Heart left ventricle (tissue), 16 donors: ENCODE data around the gene VSX2. TPM values are rescaled to one million over a fixed set of nuclear protein-coding genes. Genes with fewer than 3 reads are reported as not detected.

Experiments used
- ATAC-seq, 4 donors: fragments of 200-7000 bp; cut with Tn5 transposase; one replicate each; pipeline ENCODE4 v1.9.1; 2020 to 2022; ENCODE audit warnings: moderate library complexity in 4 of 4, mild to moderate bottlenecking in 3 of 4, moderate number of reproducible peaks in 1 of 4
- DNase-seq, 5 donors: peaks; one replicate each; pipeline ENCODE4 v3.0.0-alpha.2; 2020
- H3K27ac ChIP-seq, 12 donors: fragments of 200-600 bp; sonication (generic) in 4 of 12; one replicate each; pipeline versions ENCODE4 v1.5.0 to v1.8.0; 2016 to 2022; ENCODE audit warnings: mild to moderate bottlenecking in 2 of 12
- H3K27me3 ChIP-seq, 9 donors: fragments of 200-600 bp; sonication (generic) in 2 of 9; one replicate each; pipeline versions ENCODE4 v1.5.1 to v1.8.0; 2016 to 2022; ENCODE audit warnings: mild to moderate bottlenecking in 3 of 9
- H3K36me3 ChIP-seq, 9 donors: fragments of 200-600 bp; sonication (generic) in 2 of 9; one replicate each; pipeline versions ENCODE4 v1.5.0 to v1.8.0; 2018 to 2022; ENCODE audit warnings: mild to moderate bottlenecking in 2 of 9
- H3K4me1 ChIP-seq, 12 donors: fragments of 200-600 bp; sonication (generic) in 4 of 12; one replicate each; pipeline versions ENCODE4 v1.5.0 to v1.8.0; 2016 to 2022; ENCODE audit warnings: mild to moderate bottlenecking in 3 of 12
- H3K4me3 ChIP-seq, 12 donors: fragments of 200-600 bp; sonication (generic) in 4 of 12; one replicate each; pipeline versions ENCODE4 v1.5.0 to v1.8.0; 2017 to 2022; ENCODE audit warnings: mild to moderate bottlenecking in 9 of 12, moderate library complexity in 4 of 12
- H3K9me3 ChIP-seq, 12 donors: fragments of 200-600 bp; sonication (generic) in 4 of 12; one replicate each; pipeline versions ENCODE4 v1.5.0 to v1.8.0; 2016 to 2022; ENCODE audit warnings: mild to moderate bottlenecking in 1 of 12
- POLR2A ChIP-seq, 2 donors: fragments of 450-650 bp; IDR thresholded peaks; one replicate each; pipeline ENCODE4 v1.6.1; 2017; ENCODE audit warnings: antibody characterized with exemption in 2 of 2, mild to moderate bottlenecking in 2 of 2, moderate library complexity in 2 of 2
- WGBS, 4 donors: extraction: QIAGEN DNeasy Blood & Tissue Kit in 2 of 4; methylation state at CpG; one replicate each; pipeline versions ENCODE4 v1.1.5 to v1.1.7; 2013 to 2018; 5-methylcytosine and 5-hydroxymethylcytosine counted together
- intact Hi-C, 10 donors: fragments of 100-400 bp; cut with DNase I; formaldehyde crosslinking; loops; one replicate each; pipeline versions ENCODE4 v1.11.1 to v1.14.2; 2022
- polyA plus RNA-seq, 2 donors: library from polyadenylated mRNA; stranded (reverse); fragments of 200-250 nt; gene quantifications; one replicate each; pipeline ENCODE4 v1.2.3, GENCODE V29; 2013
- total RNA-seq, 9 donors: library from RNA; depleted of rRNA in 2 of 9; stranded (reverse); fragments of >200 nt in 2 of 9; fragmentation: NEBNext Ultra II Directional in 3 of 9; extraction: Animal tissue kit (Norgen Biotek cat#: 25700) in 3 of 9; gene quantifications; one replicate each; pipeline versions ENCODE4 v1.1.0 to v1.2.4, GENCODE V29; 2016 to 2023
- TF ChIP-seq, protein P1 (sequence below), 12 donors: fragments of 200-600 bp; sonication (generic) in 4 of 12; IDR thresholded peaks; one replicate each; pipeline versions ENCODE4 v1.5.0 to v1.8.0; 2018 to 2022; ENCODE audit warnings: antibody characterized with exemption in 12 of 12, mild to moderate bottlenecking in 5 of 12
- donor health status: ischemic (EF 13 %, LVEDD 7.1; RV severe dilation, severe dysfunction).
- donor health status: healthy with polysubstance abuse.
- donor health status: DM: no; HTN: yes; CAD: no.
- donor health status: DM: no; HTN: no; CAD: no.
- donor health status: ischemic (EF 25% LVEDD 6.9; RV normal size, moderate dysfunction).
- donor health status: ischemic (EF 25% LVEDD 5.7; RV mildly dilated, moderate dysfunction).
- donor health status: healthy.
- donor health status: DM: yes; HTN: yes; CAD: no.
- donor health status: ischemic (EF 35%, LVEDD 5.7; RV mildly dilated, moderate dysfunction).
- donor health status: nonischemic (EF 11% LVEDD 7.7; RV severe dilation, severe dysfunction).
- donor health status: DM: yes; HTN: yes; CAD: no.
- donor health status: PGD.
- donor health status: ischemic (EF 29% LVEDD 5.4; RV normal size, mild dysfunction).
- donor health status: nonischemic (EF 23%, LVEDD 6.1; RV moderate dilation, normal function).

The VSX2 gene
- total and polyA plus RNA-seq, 11 donors, result 0.08 TPM; not detected in 10

DNA sequence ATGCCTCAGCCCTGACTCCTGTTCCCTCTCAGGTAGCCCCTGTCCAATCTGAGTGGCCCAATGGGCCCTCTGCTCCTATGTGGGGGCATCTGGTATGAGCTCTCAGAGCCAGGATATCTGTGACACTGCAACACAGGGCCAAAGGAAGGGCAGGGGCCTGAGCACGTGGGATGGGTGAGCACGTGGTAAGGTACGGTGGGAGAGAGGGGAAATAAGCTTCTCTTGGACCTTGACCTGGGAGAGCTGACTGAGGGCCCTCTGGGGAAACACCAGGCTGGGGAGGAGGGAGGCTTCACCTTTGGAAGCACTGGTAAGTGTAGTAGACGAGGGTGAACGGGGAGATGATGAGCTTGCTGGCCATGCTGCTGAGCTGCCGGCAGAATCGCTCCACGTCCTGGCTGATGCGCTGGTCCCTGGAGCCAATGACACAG, 56.8 kb downstream of the VSX2 start:
- TF ChIP-seq, protein P1, sequence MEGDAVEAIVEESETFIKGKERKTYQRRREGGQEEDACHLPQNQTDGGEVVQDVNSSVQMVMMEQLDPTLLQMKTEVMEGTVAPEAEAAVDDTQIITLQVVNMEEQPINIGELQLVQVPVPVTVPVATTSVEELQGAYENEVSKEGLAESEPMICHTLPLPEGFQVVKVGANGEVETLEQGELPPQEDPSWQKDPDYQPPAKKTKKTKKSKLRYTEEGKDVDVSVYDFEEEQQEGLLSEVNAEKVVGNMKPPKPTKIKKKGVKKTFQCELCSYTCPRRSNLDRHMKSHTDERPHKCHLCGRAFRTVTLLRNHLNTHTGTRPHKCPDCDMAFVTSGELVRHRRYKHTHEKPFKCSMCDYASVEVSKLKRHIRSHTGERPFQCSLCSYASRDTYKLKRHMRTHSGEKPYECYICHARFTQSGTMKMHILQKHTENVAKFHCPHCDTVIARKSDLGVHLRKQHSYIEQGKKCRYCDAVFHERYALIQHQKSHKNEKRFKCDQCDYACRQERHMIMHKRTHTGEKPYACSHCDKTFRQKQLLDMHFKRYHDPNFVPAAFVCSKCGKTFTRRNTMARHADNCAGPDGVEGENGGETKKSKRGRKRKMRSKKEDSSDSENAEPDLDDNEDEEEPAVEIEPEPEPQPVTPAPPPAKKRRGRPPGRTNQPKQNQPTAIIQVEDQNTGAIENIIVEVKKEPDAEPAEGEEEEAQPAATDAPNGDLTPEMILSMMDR (IDR thresholded peaks at IDR 0.05), result no peak
- no peak for TF ChIP-seq POLR2A (IDR thresholded peaks at IDR 0.05)
- intact Hi-C loops, result no loop called here
- DNase-seq, result no peak
- H3K27ac ChIP-seq, result no peak overlapping the region
- ATAC-seq, result no peak
- peaks cover 0 to 83% (median 76%) of the 10 kb centered on the region in 9 donors for H3K36me3 ChIP-seq
- WGBS, 4 donors, result 82 to 89% (median 85%) methylated on average over 9 of the region's 9 CpGs
- H3K9me3 ChIP-seq, result no peaks in the 10 kb centered on the region
- H3K4me1 ChIP-seq, result peaks cover 0 to 37% (median 12%) of the 10 kb centered on the region in 12 donors
- H3K27me3 ChIP-seq, result no peaks in the 10 kb centered on the region
- H3K4me3 ChIP-seq, result no peak overlapping the region

DNA sequence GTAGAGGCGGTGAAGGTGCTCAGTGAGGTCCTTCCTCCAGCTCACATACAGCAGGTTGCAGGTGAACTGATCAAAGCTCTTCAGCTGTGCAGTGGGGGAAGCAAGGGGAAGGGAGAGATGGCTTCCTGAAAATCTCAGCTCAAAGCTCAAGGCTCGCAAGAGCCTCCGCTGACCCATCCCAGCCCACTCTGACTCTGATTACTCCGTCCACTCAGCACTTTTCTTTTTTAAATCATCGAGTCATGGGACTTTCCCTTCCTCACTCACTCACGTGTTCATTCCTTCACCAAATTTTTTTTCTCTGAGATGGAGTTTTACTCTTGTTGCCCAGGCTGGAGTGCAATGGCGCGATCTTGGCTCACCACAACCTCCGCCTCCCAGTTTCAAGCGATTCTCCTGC, 58.7 kb downstream of the VSX2 start:
- Histone ChIP-seq H3K9me3 (no peaks in the 10 kb centered on the region), H3K27ac (no peak overlapping the region), H3K36me3 (peaks cover 0 to 64% (median 57%) of the 10 kb centered on the region in 9 donors), H3K4me3 (no peak overlapping the region), H3K27me3 (no peaks in the 10 kb centered on the region), H3K4me1 (peaks cover 0 to 46% (median 21%) of the 10 kb centered on the region in 12 donors)
- TF ChIP-seq, protein P1 (IDR thresholded peaks at IDR 0.05), result no peak
- no peak for TF ChIP-seq POLR2A (IDR thresholded peaks at IDR 0.05)
- DNase-seq (no peak), ATAC-seq (no peak)
- 92 to 95% (median 94%) methylated on average over 10 of the region's 10 CpGs for WGBS, 4 donors
- intact Hi-C loops, result no loop called here

DNA sequence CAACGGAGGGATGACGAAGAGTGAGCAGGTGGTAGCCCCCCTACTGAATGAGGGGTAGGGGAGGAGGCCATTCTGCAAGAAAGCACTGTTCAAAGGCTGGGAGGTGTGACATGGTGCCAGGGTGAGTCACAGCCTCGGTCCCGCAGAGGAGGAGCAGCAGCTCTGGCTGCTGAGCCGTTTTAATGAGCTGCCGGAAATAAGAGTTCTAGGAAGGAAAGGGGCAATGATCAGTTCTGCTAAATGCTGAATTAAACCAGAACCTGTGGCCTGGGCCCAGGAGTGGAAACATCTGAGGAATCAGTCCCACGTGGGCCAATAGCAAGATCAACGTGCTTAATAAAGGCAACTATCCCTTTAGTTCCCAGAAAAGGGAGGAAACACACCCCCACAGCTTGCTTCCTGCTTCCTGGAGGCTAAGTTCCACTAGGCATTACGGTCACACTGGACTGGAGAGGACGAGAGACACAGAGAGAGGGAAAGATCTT, 59.9 kb downstream of the VSX2 start:
- no peak for TF ChIP-seq POLR2A (IDR thresholded peaks at IDR 0.05)
- TF ChIP-seq, protein P1 (IDR thresholded peaks at IDR 0.05), result no peak
- DNase-seq, result peak in 3 of 5 donors; percentile 41 to 56 (median 45)
- peak in 2 of 4 donors; percentile 13 to 62 for ATAC-seq

DNA sequence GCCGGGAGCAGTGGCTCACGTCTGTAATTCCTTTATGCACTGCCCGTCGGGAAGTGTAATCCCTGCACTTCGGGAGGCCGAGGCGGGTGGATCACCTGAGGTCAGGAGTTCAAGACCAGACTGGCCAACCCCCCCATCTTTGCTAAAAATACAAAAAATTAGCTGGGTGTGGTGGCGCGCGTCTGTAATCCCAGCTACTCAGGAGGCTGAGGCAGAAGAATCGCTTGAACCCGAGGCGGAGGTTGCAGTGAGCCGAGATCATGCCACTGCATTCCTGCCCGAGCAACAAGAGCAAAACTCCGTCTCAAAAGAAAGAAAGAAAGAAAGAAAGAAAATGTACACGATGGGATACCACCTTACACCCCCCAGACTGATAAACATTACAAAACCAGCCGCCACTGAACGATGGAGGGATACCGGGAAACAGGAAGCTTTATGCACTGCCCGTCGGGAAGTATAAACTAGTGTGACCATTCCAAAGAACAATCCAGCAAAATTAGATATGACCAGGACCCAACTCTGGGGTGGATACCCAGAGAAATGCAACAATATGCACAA, 62.4 kb downstream of the VSX2 start:
- intact Hi-C loops, result no loop called here
- Histone ChIP-seq H3K4me3 (peak overlapping the region; percentile 70 to 88 (median 82)), H3K4me1 (peaks cover 0 to 55% (median 23%) of the 10 kb centered on the region in 12 donors), H3K36me3 (peaks cover 0 to 33% (median 26%) of the 10 kb centered on the region in 9 donors), H3K27ac (peak overlapping the region in 11 of 12 donors; percentile 76 to 93 (median 88)), H3K27me3 (no peaks in the 10 kb centered on the region), H3K9me3 (no peaks in the 10 kb centered on the region)
- DNase-seq, result no peak
- TF ChIP-seq POLR2A (IDR thresholded peaks at IDR 0.05), result no peak
- TF ChIP-seq, protein P1 (IDR thresholded peaks at IDR 0.05), result no peak
- 20 to 30% (median 27%) methylated on average over 22 of the region's 22 CpGs for WGBS, 4 donors
- ATAC-seq, result no peak

More for the DNA sequence above, 59.9 kb downstream of the VSX2 start:
- H3K4me3 ChIP-seq, result peak overlapping the region in 2 of 12 donors; percentile 5 to 7
- H3K36me3 ChIP-seq, result peaks cover 0 to 57% (median 50%) of the 10 kb centered on the region in 9 donors
- WGBS, 4 donors, result 41 to 53% (median 44%) methylated on average over 10 of the region's 10 CpGs
- no peaks in the 10 kb centered on the region for H3K9me3 ChIP-seq
- peak overlapping the region; percentile 24 to 81 (median 68) for H3K27ac ChIP-seq
- intact Hi-C loops, result no loop called here
- no peaks in the 10 kb centered on the region for H3K27me3 ChIP-seq
- peaks cover 0 to 55% (median 23%) of the 10 kb centered on the region in 12 donors for H3K4me1 ChIP-seq
